ENCODE results near the gene PYROXD2. TPM values are rescaled to one million over a fixed set of nuclear protein-coding genes. Genes with fewer than 3 reads are reported as not detected.

PYROXD2 gene
- total RNA-seq, 5 donors from 2014 or later (not counting 1 experiment from before 2014, with no cell fraction given): 16.4 to 27.5 (median 20.0) TPM

GRCh38 chr10:98397089-98397600 is 17.8 kb downstream of the PYROXD2 start:
- Histone ChIP-seq H3K36me3 (ENCODE audit: control insufficient read depth in 2 of 2, extremely low read depth in 1 of 2, insufficient read depth in 1 of 2, low read length in 1 of 2) (peaks cover 5 to 21% of the 10 kb centered on the region in 2 donors), H3K27me3 (replicated peaks in 1 of 2; ENCODE audit: control insufficient read depth in 2 of 2, extremely low read depth in 1 of 2, insufficient read depth in 2 of 2, low read length in 1 of 2) (no peaks in the 10 kb centered on the region), H3K9me3 (no peaks in the 10 kb centered on the region), H3K4me3 (ENCODE audit: control insufficient read depth in 1 of 2, extremely low read depth in 1 of 2, low read length in 1 of 2) (no peak overlapping the region), H3K4me1 (ENCODE audit: control insufficient read depth in 1 of 2, extremely low read depth in 1 of 2, insufficient read depth in 2 of 2, low read length in 2 of 2) (peaks cover 0 to 33% of the 10 kb centered on the region in 2 experiments), H3K27ac (ENCODE audit: low read length) (no peak overlapping the region)
- Mint-ChIP-seq H3K4me3 (no peak overlapping the region), H3K4me1 (peaks cover 5 to 14% (median 8%) of the 10 kb centered on the region in 3 donors), H3K36me3 (peaks cover 38% of the 10 kb centered on the region), H3K27me3 (no peaks in the 10 kb centered on the region), H3K27ac (no peak overlapping the region), H3K9me3 (no peaks in the 10 kb centered on the region)
- CTCF ChIA-PET: interaction anchor here in 1 of 2 donors (1.0 kb wide), 1 partner anchor 11 kb away, joined by 3 read pairs; no protein-coding TSS in a partner anchor
- WGBS (ENCODE audit: insufficient coverage): 97% methylated on average over 8 of the region's 9 CpGs
- DNase-seq (no peak), ATAC-seq (replicated peaks in 1 of 4) (no peak)
- POLR2A ChIA-PET: no interaction called here

- Mint-ChIP-seq H3K27ac (no peak overlapping the region), H3K4me1 (peaks cover 11 to 22% (median 11%) of the 10 kb centered on the region in 3 donors), H3K27me3 (no peaks in the 10 kb centered on the region), H3K4me3 (no peak overlapping the region), H3K36me3 (peaks cover 35% of the 10 kb centered on the region), H3K9me3 (no peaks in the 10 kb centered on the region)
- DNase-seq (no peak), ATAC-seq (replicated peaks in 1 of 4) (no peak)
- Histone ChIP-seq H3K4me1 (ENCODE audit: control insufficient read depth in 1 of 2, extremely low read depth in 1 of 2, insufficient read depth in 2 of 2, low read length in 2 of 2) (peaks cover 0 to 41% of the 10 kb centered on the region in 2 experiments), H3K36me3 (ENCODE audit: control insufficient read depth in 2 of 2, extremely low read depth in 1 of 2, insufficient read depth in 1 of 2, low read length in 1 of 2) (peaks cover 5 to 21% of the 10 kb centered on the region in 2 donors), H3K9me3 (no peaks in the 10 kb centered on the region), H3K27ac (ENCODE audit: low read length) (no peak overlapping the region), H3K4me3 (ENCODE audit: control insufficient read depth in 1 of 2, extremely low read depth in 1 of 2, low read length in 1 of 2) (no peak overlapping the region), H3K27me3 (replicated peaks in 1 of 2; ENCODE audit: control insufficient read depth in 2 of 2, extremely low read depth in 1 of 2, insufficient read depth in 2 of 2, low read length in 1 of 2) (no peaks in the 10 kb centered on the region)
- ChIA-PET CTCF (interaction anchor here in 1 of 2 donors (1.0 kb wide), 1 partner anchor 12 kb away, joined by 3 read pairs; no protein-coding TSS in a partner anchor), POLR2A (no interaction called here)
- 100% methylated on average over 4 of the region's 6 CpGs for WGBS (ENCODE audit: insufficient coverage)
Observed at GRCh38 chr10:98396096-98397063, 18.6 kb downstream of the PYROXD2 start.

GRCh38 chr10:98394851-98395440 is 20.0 kb downstream of the PYROXD2 start:
- peaks cover 5 to 21% of the 10 kb centered on the region in 2 donors for H3K36me3 ChIP-seq (ENCODE audit: control insufficient read depth in 2 of 2, extremely low read depth in 1 of 2, insufficient read depth in 1 of 2, low read length in 1 of 2)
- H3K9me3 ChIP-seq: no peaks in the 10 kb centered on the region
- Mint-ChIP-seq H3K27me3 (no peaks in the 10 kb centered on the region), H3K9me3 (no peaks in the 10 kb centered on the region), H3K27ac (no peak overlapping the region), H3K4me1 (peaks cover 17 to 36% (median 23%) of the 10 kb centered on the region in 3 donors), H3K36me3 (peaks cover 30% of the 10 kb centered on the region), H3K4me3 (no peak overlapping the region)
- no peak overlapping the region for H3K4me3 ChIP-seq (ENCODE audit: control insufficient read depth in 1 of 2, extremely low read depth in 1 of 2, low read length in 1 of 2)
- ATAC-seq (replicated peaks in 1 of 4) (no peak), DNase-seq (no peak)
- WGBS (ENCODE audit: insufficient coverage): 92% methylated on average over 7 of the region's 8 CpGs
- peaks cover 0 to 55% of the 10 kb centered on the region in 2 experiments for H3K4me1 ChIP-seq (ENCODE audit: control insufficient read depth in 1 of 2, extremely low read depth in 1 of 2, insufficient read depth in 2 of 2, low read length in 2 of 2)
- ChIA-PET CTCF (no interaction called here), POLR2A (no interaction called here)
- no peaks in the 10 kb centered on the region for H3K27me3 ChIP-seq (replicated peaks in 1 of 2; ENCODE audit: control insufficient read depth in 2 of 2, extremely low read depth in 1 of 2, insufficient read depth in 2 of 2, low read length in 1 of 2)
- H3K27ac ChIP-seq (ENCODE audit: low read length): no peak overlapping the region

GRCh38 chr10:98391578-98391991 is 23.4 kb downstream of the PYROXD2 start:
- peaks cover 33% of the 10 kb centered on the region for H3K36me3 Mint-ChIP-seq
- ATAC-seq (replicated peaks in 1 of 4) (peak in 3 of 4 experiments; percentile 49 to 75 (median 72)), DNase-seq (peak in 15 of 35 experiments; percentile 5 to 43 (median 16))
- ChIA-PET CTCF (interaction anchor here in 1 of 2 donors (1.5 kb wide), 1 partner anchor 12 kb away, joined by 3 read pairs; no protein-coding TSS in a partner anchor), POLR2A (no interaction called here)
- Histone ChIP-seq H3K36me3 (ENCODE audit: control insufficient read depth in 2 of 2, extremely low read depth in 1 of 2, insufficient read depth in 1 of 2, low read length in 1 of 2) (peaks cover 0 to 12% of the 10 kb centered on the region in 2 donors), H3K4me1 (ENCODE audit: control insufficient read depth in 1 of 2, extremely low read depth in 1 of 2, insufficient read depth in 2 of 2, low read length in 2 of 2) (peaks cover 0 to 51% of the 10 kb centered on the region in 2 experiments), H3K9me3 (no peaks in the 10 kb centered on the region), H3K27me3 (replicated peaks in 1 of 2; ENCODE audit: control insufficient read depth in 2 of 2, extremely low read depth in 1 of 2, insufficient read depth in 2 of 2, low read length in 1 of 2) (no peaks in the 10 kb centered on the region), H3K27ac (ENCODE audit: low read length) (peak overlapping the region; percentile 44), H3K4me3 (ENCODE audit: control insufficient read depth in 1 of 2, extremely low read depth in 1 of 2, low read length in 1 of 2) (no peak overlapping the region)
- H3K4me1 Mint-ChIP-seq: peaks cover 22 to 40% (median 23%) of the 10 kb centered on the region in 3 donors
- peak overlapping the region; percentile 31 to 53 for H3K27ac Mint-ChIP-seq
- H3K9me3 Mint-ChIP-seq: no peaks in the 10 kb centered on the region
- H3K4me3 Mint-ChIP-seq: peak overlapping the region; percentile 2 to 62 (median 53)
- H3K27me3 Mint-ChIP-seq: no peaks in the 10 kb centered on the region
- 80% methylated on average over 6 of the region's 8 CpGs for WGBS (ENCODE audit: insufficient coverage)

- ATAC-seq (replicated peaks in 1 of 4) (peak in 1 of 4 experiments; percentile 43), DNase-seq (peak in 1 of 35 experiments; percentile 18)
- H3K4me3 ChIP-seq (ENCODE audit: control insufficient read depth in 1 of 2, extremely low read depth in 1 of 2, low read length in 1 of 2): peak overlapping the region in 1 of 2 donors; percentile 5
- H3K4me3 Mint-ChIP-seq: peak overlapping the region; percentile 2 to 62 (median 53)
- WGBS (ENCODE audit: insufficient coverage): 7% methylated on average over 7 of the region's 7 CpGs
- CTCF ChIA-PET: interaction anchor here in 1 of 2 donors (1.5 kb wide), 1 partner anchor 12 kb away, joined by 3 read pairs; no protein-coding TSS in a partner anchor
- peaks cover 0 to 51% of the 10 kb centered on the region in 2 experiments for H3K4me1 ChIP-seq (ENCODE audit: control insufficient read depth in 1 of 2, extremely low read depth in 1 of 2, insufficient read depth in 2 of 2, low read length in 2 of 2)
- peak overlapping the region; percentile 44 for H3K27ac ChIP-seq (ENCODE audit: low read length)
- H3K4me1 Mint-ChIP-seq: peaks cover 22 to 40% (median 23%) of the 10 kb centered on the region in 3 donors
- H3K9me3 Mint-ChIP-seq: no peaks in the 10 kb centered on the region
- H3K27me3 ChIP-seq (replicated peaks in 1 of 2; ENCODE audit: control insufficient read depth in 2 of 2, extremely low read depth in 1 of 2, insufficient read depth in 2 of 2, low read length in 1 of 2): no peaks in the 10 kb centered on the region
- H3K27me3 Mint-ChIP-seq: no peaks in the 10 kb centered on the region
- POLR2A ChIA-PET: no interaction called here
- H3K36me3 ChIP-seq (ENCODE audit: control insufficient read depth in 2 of 2, extremely low read depth in 1 of 2, insufficient read depth in 1 of 2, low read length in 1 of 2): peaks cover 0 to 10% of the 10 kb centered on the region in 2 donors
- no peaks in the 10 kb centered on the region for H3K9me3 ChIP-seq
- peaks cover 30% of the 10 kb centered on the region for H3K36me3 Mint-ChIP-seq
- peak overlapping the region; percentile 31 to 53 for H3K27ac Mint-ChIP-seq
Observed at GRCh38 chr10:98391065-98391464, 23.9 kb downstream of the PYROXD2 start.

GRCh38 chr10:98390406-98390805 is 24.6 kb downstream of the PYROXD2 start:
- peaks cover 0 to 50% of the 10 kb centered on the region in 2 experiments for H3K4me1 ChIP-seq (ENCODE audit: control insufficient read depth in 1 of 2, extremely low read depth in 1 of 2, insufficient read depth in 2 of 2, low read length in 2 of 2)
- 83% methylated on average over 1 of the region's 4 CpGs for WGBS (ENCODE audit: insufficient coverage)

More at GRCh38 chr10:98390406-98390805, 24.6 kb downstream of the PYROXD2 start:
- no peaks in the 10 kb centered on the region for H3K9me3 ChIP-seq
- no peaks in the 10 kb centered on the region for H3K27me3 ChIP-seq (replicated peaks in 1 of 2; ENCODE audit: control insufficient read depth in 2 of 2, extremely low read depth in 1 of 2, insufficient read depth in 2 of 2, low read length in 1 of 2)
- ChIA-PET CTCF (no interaction called here), POLR2A (no interaction called here)
- H3K36me3 ChIP-seq (ENCODE audit: control insufficient read depth in 2 of 2, extremely low read depth in 1 of 2, insufficient read depth in 1 of 2, low read length in 1 of 2): peaks cover 0 to 10% of the 10 kb centered on the region in 2 donors
- Mint-ChIP-seq H3K4me3 (peak overlapping the region in 2 of 3 donors; percentile 13 to 26), H3K36me3 (peaks cover 32% of the 10 kb centered on the region), H3K9me3 (no peaks in the 10 kb centered on the region), H3K27me3 (no peaks in the 10 kb centered on the region), H3K27ac (no peak overlapping the region), H3K4me1 (peaks cover 22 to 40% (median 23%) of the 10 kb centered on the region in 3 donors)
- DNase-seq (no peak), ATAC-seq (replicated peaks in 1 of 4) (no peak)
- H3K27ac ChIP-seq (ENCODE audit: low read length): no peak overlapping the region
- H3K4me3 ChIP-seq (ENCODE audit: control insufficient read depth in 1 of 2, extremely low read depth in 1 of 2, low read length in 1 of 2): no peak overlapping the region
